Stimulated activated CD8-positive, alpha-beta memory T cell treated with anti-CD3 and anti-CD28 coated beads, Interleukin-4, amount 100 ng/mL, for 24 hours (primary cell): Measurements from ENCODE around the gene CDC7.
"Not testable (repeated sequence)": the region's sequence is repeated elsewhere in the genome, so short reads cannot be mapped to it uniquely, and the experiment has no call there.

Source experiments
- DNase-seq: peaks from one replicate; pipeline ENCODE4 v3.0.0-alpha.2; 2020; ENCODE audit warnings: low read depth

The CDC7 gene

GRCh38 chr1:91500756-91501522 is at the start of gene CDC7:
Gene CDC7, plus strand, starts transcription at chr1:91500851. Its CDS starts 866 bp downstream, at chr1:91501717.
- DNase-seq: peak; percentile 80

- DNase-seq: no peak
Measured at GRCh38 chr1:91454136-91454535, 46.5 kb upstream of the CDC7 start.

- no peak for DNase-seq
Measured at GRCh38 chr1:91455334-91455733, 45.3 kb upstream of the CDC7 start.

GRCh38 chr1:91455896-91456295 is 44.8 kb upstream of the CDC7 start:
- DNase-seq: no peak

GRCh38 chr1:91465350-91465749 is 35.3 kb upstream of the CDC7 start:
- DNase-seq: not testable (repeated sequence)

GRCh38 chr1:91476533-91477217 is 24.0 kb upstream of the CDC7 start:
- DNase-seq: no peak

GRCh38 chr1:91487469-91487868 is 13.2 kb upstream of the CDC7 start:
- DNase-seq: no peak

- DNase-seq: no peak
Measured at GRCh38 chr1:91490501-91490900, 10.2 kb upstream of the CDC7 start.

- DNase-seq: no peak
Measured at GRCh38 chr1:91498035-91498434, 2.6 kb upstream of the CDC7 start.

- DNase-seq: no peak
Measured at GRCh38 chr1:91498498-91499245, 2.0 kb upstream of the CDC7 start.

- no peak for DNase-seq
Measured at GRCh38 chr1:91499346-91499745, 1.3 kb upstream of the CDC7 start.

- no peak for DNase-seq
Measured at GRCh38 chr1:91499904-91500755, 521 bp upstream of the CDC7 start.

- DNase-seq: no peak
Measured at GRCh38 chr1:91501523-91501851, 836 bp downstream of the CDC7 start.

GRCh38 chr1:91501971-91502671 is 1.5 kb downstream of the CDC7 start:
- DNase-seq: no peak

- DNase-seq: no peak
Measured at GRCh38 chr1:91502672-91503184, 2.1 kb downstream of the CDC7 start.

GRCh38 chr1:91503332-91503900 is 2.8 kb downstream of the CDC7 start:
- no peak for DNase-seq

GRCh38 chr1:91503975-91504530 is 3.4 kb downstream of the CDC7 start:
- DNase-seq: no peak

- no peak for DNase-seq
Measured at GRCh38 chr1:91505086-91505485, 4.4 kb downstream of the CDC7 start.

- no peak for DNase-seq
Measured at GRCh38 chr1:91506071-91506470, 5.4 kb downstream of the CDC7 start.

- no peak for DNase-seq
Measured at GRCh38 chr1:91507328-91507727, 6.7 kb downstream of the CDC7 start.

- DNase-seq: no peak
Measured at GRCh38 chr1:91510754-91511153, 10.1 kb downstream of the CDC7 start.
